IPS DF 19.7 (cell line): ENCODE results near the gene SNX7.

Experiments used
- DNase-seq: peaks from one replicate; pipeline ENCODE4 v3.0.0-alpha.2; 2013; ENCODE audit warnings: low read depth, low spot score

SNX7 gene

GRCh38 chr1:98766255-98766654 lies 104.7 kb downstream of the SNX7 start:
- DNase-seq = no peak

- no peak for DNase-seq
Observed at GRCh38 chr1:98769162-98769561, 107.6 kb downstream of the SNX7 start.

GRCh38 chr1:98781906-98782305 lies 120.4 kb downstream of the SNX7 start:
- no peak for DNase-seq

GRCh38 chr1:98783821-98784220 lies 122.3 kb downstream of the SNX7 start:
- DNase-seq = peak; percentile 12

- no peak for DNase-seq
Observed at GRCh38 chr1:98791498-98791897, 130.0 kb downstream of the SNX7 start.

GRCh38 chr1:98792123-98792522 lies 130.6 kb downstream of the SNX7 start:
- DNase-seq = no peak

GRCh38 chr1:98793136-98793535 lies 131.6 kb downstream of the SNX7 start:
- DNase-seq = no peak

- peak; percentile 23 for DNase-seq
Observed at GRCh38 chr1:98794196-98794886, 132.8 kb downstream of the SNX7 start.

- no peak for DNase-seq
Observed at GRCh38 chr1:98796049-98796448, 134.5 kb downstream of the SNX7 start.

- no peak for DNase-seq
Observed at GRCh38 chr1:98797506-98797905, 136.0 kb downstream of the SNX7 start.
